H1 (cell line): Measurements from ENCODE around the gene SND1. TPM values are rescaled to one million over a fixed set of nuclear protein-coding genes. Genes with fewer than 3 reads are reported as not detected.

Experiments used
- CTCF ChIA-PET: fragments of 300-600 bp; sonication (Branson Sonifier 250); formaldehyde crosslinking; loops from one replicate; lab custom pipeline; 2021; ENCODE audit not compliant: partially characterized antibody; lab: Charles Lee
- POLR2A ChIA-PET: fragments of 300-600 bp; sonication (Branson Sonifier 250); formaldehyde crosslinking; loops from one replicate; lab custom pipeline; 2021; ENCODE audit warnings: inconsistent platforms; ENCODE audit not compliant: partially characterized antibody; lab: Charles Lee
- DNase-seq, 2 experiments: peaks; one replicate each; pipeline versions ENCODE4 v3.0.0 to v3.0.0-alpha.2; 2010 to 2022; ENCODE audit warnings: low spot score in 2 of 2, low read depth in 1 of 2, mixed read lengths in 1 of 2
- FAIRE-seq: peaks from 2 replicates; lab custom pipeline; 2011; peaks lifted over from hg19 to GRCh38; lab: Jason Lieb, UNC
- H2AFZ ChIP-seq: 2 replicates; pipeline ENCODE4 v1.8.1; 2012; ENCODE audit warnings: low read length, inconsistent platforms
- H2AK5ac ChIP-seq: 2 replicates; pipeline ENCODE4 v1.6.1; 2013; ENCODE audit warnings: low read depth, low read length
- H2BK120ac ChIP-seq: replicated peaks from 2 replicates; pipeline ENCODE3; 2013; ENCODE audit warnings: low read depth, low read length, inconsistent platforms
- H2BK12ac ChIP-seq: 2 replicates; pipeline ENCODE4 v1.6.1; 2013; ENCODE audit warnings: low read depth, low read length
- H2BK15ac ChIP-seq: 2 replicates; pipeline ENCODE4 v1.6.1; 2013; ENCODE audit warnings: low read length
- H2BK20ac ChIP-seq: 2 replicates; pipeline ENCODE4 v1.6.1; 2013; ENCODE audit warnings: low read length
- H2BK5ac ChIP-seq: 2 replicates; pipeline ENCODE4 v1.6.1; 2013; ENCODE audit warnings: low read depth, low read length
- H3K14ac ChIP-seq: 2 replicates; pipeline ENCODE4 v1.6.1; 2013; ENCODE audit warnings: inconsistent platforms; ENCODE audit not compliant: insufficient read length
- H3K18ac ChIP-seq: 2 replicates; pipeline ENCODE4 v1.6.1; 2013; ENCODE audit warnings: low read length; ENCODE audit errors: extremely low read depth
- H3K23ac ChIP-seq: 2 replicates; pipeline ENCODE4 v1.6.1; 2013; ENCODE audit warnings: inconsistent platforms; ENCODE audit not compliant: insufficient read length
- H3K23me2 ChIP-seq: 2 replicates; pipeline ENCODE4 v1.6.1; 2013; ENCODE audit warnings: low read depth, low read length
- H3K27ac ChIP-seq: 2 replicates; pipeline ENCODE4 v1.6.1; 2011; ENCODE audit warnings: low read depth, low read length, inconsistent platforms
- H3K27me3 ChIP-seq, 4 experiments: replicated peaks in 1 of 4; 1 replicate in 1 of 4; 2 replicates in 3 of 4; pipeline versions ENCODE4 v1.6.1 to v1.8.1; 2011 to 2013; ENCODE audit warnings: low read length in 3 of 4, mild to moderate bottlenecking in 3 of 4, inconsistent platforms in 2 of 4, mixed read lengths in 2 of 4, moderate library complexity in 1 of 4; ENCODE audit not compliant: control insufficient read depth in 3 of 4, insufficient read depth in 3 of 4; ENCODE audit errors: extremely low read depth in 1 of 4
- H3K36me3 ChIP-seq, 4 experiments: 2 replicates each; pipeline versions ENCODE4 v1.6.1 to v1.8.1; 2011 to 2013; ENCODE audit warnings: mild to moderate bottlenecking in 4 of 4, low read length in 3 of 4, moderate library complexity in 2 of 4, control low read depth in 1 of 4, inconsistent platforms in 1 of 4; ENCODE audit not compliant: insufficient read depth in 4 of 4, control insufficient read depth in 2 of 4
- H3K4ac ChIP-seq: replicated peaks from 2 replicates; pipeline ENCODE3; 2013; ENCODE audit warnings: low read length, low read depth, mixed read lengths, inconsistent platforms; ENCODE audit not compliant: insufficient read length
- H3K4me1 ChIP-seq, 4 experiments: replicated peaks in 1 of 4; 1 replicate in 1 of 4; 2 replicates in 3 of 4; pipeline versions ENCODE4 v1.6.1 to v1.8.1; 2011 to 2013; ENCODE audit warnings: low read length in 3 of 4, inconsistent platforms in 2 of 4, mixed read lengths in 1 of 4; ENCODE audit not compliant: insufficient read depth in 4 of 4, control insufficient read depth in 3 of 4
- H3K4me2 ChIP-seq, 2 experiments: 2 replicates each; pipeline versions ENCODE4 v1.6.1 to v1.8.1; 2011 to 2013; ENCODE audit warnings: low read depth in 2 of 2, low read length in 2 of 2, control low read depth in 1 of 2, inconsistent platforms in 1 of 2, mild to moderate bottlenecking in 1 of 2; ENCODE audit not compliant: insufficient read depth in 1 of 2
- H3K4me3 ChIP-seq, 4 experiments: fragments of 200-600, 300-600 bp in 1 of 4; sonication (generic), shearing (Covaris generic), sonication (Bioruptor Twin) in 1 of 4; 2 replicates each; pipeline versions ENCODE4 v1.5.1 to v1.8.1; 2011 to 2016; ENCODE audit warnings: low read length in 4 of 4, low read depth in 3 of 4, control low read depth in 2 of 4, inconsistent platforms in 2 of 4, mild to moderate bottlenecking in 2 of 4, mixed read lengths in 1 of 4, moderate library complexity in 1 of 4; ENCODE audit not compliant: insufficient read depth in 2 of 4; ENCODE audit errors: extremely low read depth in 1 of 4
- H3K56ac ChIP-seq: replicated peaks from 2 replicates; pipeline ENCODE3; 2013; ENCODE audit warnings: low read depth, mild to moderate bottlenecking, mixed read lengths, low read length, inconsistent platforms; ENCODE audit not compliant: insufficient read length
- H3K79me1 ChIP-seq: 2 replicates; pipeline ENCODE4 v1.6.1; 2013; ENCODE audit warnings: low read depth, low read length, control low read depth
- H3K79me2 ChIP-seq, 2 experiments: 2 replicates each; pipeline versions ENCODE4 v1.6.1 to v1.8.1; 2012 to 2013; ENCODE audit warnings: low read length in 2 of 2, mild to moderate bottlenecking in 2 of 2, inconsistent platforms in 1 of 2; ENCODE audit not compliant: insufficient read depth in 2 of 2, control insufficient read depth in 1 of 2
- H3K9ac ChIP-seq, 4 experiments: replicated peaks in 1 of 4; 1 replicate in 1 of 4; 2 replicates in 3 of 4; pipeline versions ENCODE4 v1.6.1 to v1.8.1; 2011 to 2013; ENCODE audit warnings: low read depth in 3 of 4, low read length in 3 of 4, control low read depth in 2 of 4, mild to moderate bottlenecking in 2 of 4, moderate library complexity in 2 of 4, inconsistent platforms in 1 of 4; ENCODE audit errors: extremely low read depth in 1 of 4
- H3K9me3 ChIP-seq, 2 experiments: 2 replicates each; pipeline versions ENCODE4 v1.6.1 to v1.8.1; 2012 to 2013; ENCODE audit warnings: mild to moderate bottlenecking in 2 of 2, moderate library complexity in 2 of 2, control low read depth in 1 of 2, inconsistent platforms in 1 of 2, low read depth in 1 of 2, low read length in 1 of 2, mixed read lengths in 1 of 2; ENCODE audit not compliant: insufficient read depth in 2 of 2
- H4K20me1 ChIP-seq, 2 experiments: replicated peaks in 1 of 2; 2 replicates each; pipeline versions ENCODE3 to v1.8.1; 2011 to 2013; ENCODE audit warnings: inconsistent platforms in 2 of 2, low read length in 2 of 2, mild to moderate bottlenecking in 1 of 2; ENCODE audit not compliant: insufficient read depth in 2 of 2, control insufficient read depth in 1 of 2
- H4K5ac ChIP-seq: 2 replicates; pipeline ENCODE4 v1.6.1; 2013; ENCODE audit warnings: low read length, low read depth, mixed read lengths, inconsistent platforms; ENCODE audit not compliant: insufficient read length
- H4K8ac ChIP-seq: 2 replicates; pipeline ENCODE4 v1.8.0; 2013; ENCODE audit warnings: mild to moderate bottlenecking, moderate library complexity, low read length, inconsistent platforms; ENCODE audit not compliant: insufficient read depth; ENCODE audit errors: extremely low read depth
- H4K91ac ChIP-seq: replicated peaks from 2 replicates; pipeline ENCODE3; 2013; ENCODE audit warnings: low read length, mixed read lengths, inconsistent platforms; ENCODE audit not compliant: insufficient read length
- CTCF ChIP-seq, 3 experiments: IDR thresholded peaks; 1 replicate in 2 of 3; 2 replicates in 1 of 3; pipeline versions ENCODE4 v1.5.1 to v1.6.1; 2011; ENCODE audit warnings: low read length in 3 of 3, mild to moderate bottlenecking in 3 of 3, inconsistent platforms in 2 of 3, low read depth in 1 of 3, moderate library complexity in 1 of 3; ENCODE audit not compliant: insufficient read depth in 1 of 3; ENCODE audit errors: control extremely low read depth in 1 of 3
- WGBS, 2 experiments: shearing (Covaris generic) in 1 of 2; methylation state at CpG; one replicate each; pipeline versions ENCODE4 v1.1.6 to v1.1.7; 2013 to 2015; ENCODE audit warnings: low lambda C conversion rate in 2 of 2, mixed read lengths in 2 of 2, inconsistent platforms in 1 of 2, low coverage in 1 of 2, missing lambda C conversion rate in 1 of 2; ENCODE audit not compliant: insufficient replicate concordance in 2 of 2, insufficient coverage in 1 of 2, insufficient read length in 1 of 2; ENCODE audit errors: extremely low coverage in 1 of 2, missing lambda C conversion rate in 1 of 2; 5-methylcytosine and 5-hydroxymethylcytosine counted together
- polyA plus RNA-seq, 7 experiments: library from polyadenylated mRNA; depleted of rRNA in 3 of 7; stranded (reverse) in 5 of 7; unstranded in 2 of 7; fragments of >200 nt in 5 of 7; fragments of 200-250 nt in 2 of 7; gene quantifications; 1 replicate in 5 of 7; 2 replicates in 1 of 7; 4 replicates in 1 of 7; pipeline versions ENCODE4 v1.2.1 to v1.2.3, GENCODE V29; 2011 to 2013; ENCODE audit warnings: missing spikeins in 2 of 7, mixed read lengths in 2 of 7
- total RNA-seq: library from RNA; stranded (reverse); fragmentation: NEBNext Ultra II Directional; extraction: Animal tissue kit (Norgen Biotek cat#: 25700); gene quantifications from 2 replicates; pipeline ENCODE4 v1.2.1, GENCODE V29; 2021

SND1 gene
- total and polyA plus RNA-seq, 2 of the 8 experiments (the other 6 are each of a cell fraction or from before 2014, with no cell fraction given), result 122 to 290 TPM

DNA sequence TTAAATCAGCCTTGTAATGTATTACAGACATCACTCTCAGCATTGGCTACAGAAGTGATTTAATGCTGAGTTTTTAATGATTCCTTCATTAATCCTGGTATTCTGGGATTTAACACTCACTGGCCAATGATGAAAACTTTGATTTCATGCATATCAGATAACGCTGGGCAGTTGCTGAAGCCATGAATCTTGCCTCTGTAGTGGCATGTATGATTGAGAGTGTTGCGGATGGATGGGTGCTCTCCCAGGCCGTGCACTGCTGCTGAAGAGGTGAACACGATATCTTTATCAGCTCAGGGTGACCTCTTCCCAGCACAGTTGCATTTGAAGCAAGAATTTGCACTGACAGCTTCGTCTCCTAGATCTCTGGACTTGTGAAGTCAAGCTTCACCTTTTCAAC, 210.5 kb downstream of the SND1 start:
- Histone ChIP-seq H2BK5ac (no peak overlapping the region), H3K4me3 (no peak overlapping the region), H3K14ac (no peak overlapping the region), H2BK20ac (no peak overlapping the region), H3K56ac (no peak overlapping the region), H3K23me2 (no peaks in the 10 kb centered on the region), H3K79me2 (peaks cover 0 to 15% of the 10 kb centered on the region in 2 experiments; a peak in 1 of 4 replicates), H3K9ac (no peak overlapping the region; a peak in 1 of 7 replicates), H2AK5ac (no peak overlapping the region), H4K5ac (no peak overlapping the region), H2AFZ (no peak overlapping the region), H3K9me3 (no peaks in the 10 kb centered on the region), H2BK15ac (no peak overlapping the region), H2BK120ac (no peak overlapping the region), H2BK12ac (no peak overlapping the region), H3K36me3 (0 out of 8 replicates have a peak, but pooled peaks cover 0 to under 1% (median 0%) of the 10 kb centered on the region in 4 experiments), H3K27ac (no peak overlapping the region), H4K20me1 (peaks cover 0 to 3% of the 10 kb centered on the region in 2 experiments), H4K91ac (no peak overlapping the region), H4K8ac (no peak overlapping the region), H3K4me1 (peaks cover 0 to 5% (median 2%) of the 10 kb centered on the region in 4 experiments; a peak in 3 of 7 replicates), H3K27me3 (no peaks in the 10 kb centered on the region), H3K4me2 (no peak overlapping the region), H3K18ac (no peak overlapping the region), H3K79me1 (no peaks in the 10 kb centered on the region), H3K4ac (no peak overlapping the region), H3K23ac (no peak overlapping the region)
- 87% methylated on average over 5 of the region's 5 CpGs; no CpG with 5 or more reads in 1 of the 2 experiments for WGBS, 2 experiments
- POLR2A ChIA-PET, result no interaction called here
- no peak for DNase-seq
- CTCF ChIA-PET, result no interaction called here
- no peak for FAIRE-seq
- no peak for TF ChIP-seq CTCF (IDR thresholded peaks at IDR 0.05; ENCODE audit: control extremely low read depth in 1 of 3, insufficient read depth in 1 of 3, low read depth in 1 of 3, low read length in 3 of 3)
